ENCODE measurements around the gene PJVK. TPM values are rescaled to one million over a fixed set of nuclear protein-coding genes. Genes with fewer than 3 reads are reported as not detected.

Gene PJVK
- total RNA-seq, 1 experiment from 2014 or later = 2.6 TPM

GRCh38 chr2:178429336-178429735 lies 21.8 kb upstream of the PJVK start:
- H3K27ac ChIP-seq (ENCODE audit: low read depth, low read length) = no peak overlapping the region
- H3K4me2 ChIP-seq (ENCODE audit: low read length) = no peak overlapping the region
- RAD21 ChIA-PET (ENCODE audit: low non-redundant PET in 1 of 2, low total read pairs in 2 of 2, uncharacterized antibody in 2 of 2, unreplicated experiment in 2 of 2) = no interaction called here
- CTCF ChIA-PET = interaction anchor here (2.3 kb wide), 1 partner anchor 15 kb away, joined by 9 read pairs; no protein-coding TSS in a partner anchor
- ATAC-seq (no peak), DNase-seq (ENCODE audit: low read depth, low spot score) (no peak)
- no peak for TF ChIP-seq FOSL1 (IDR thresholded peaks at IDR 0.05; ENCODE audit: low read depth)
- TF ChIP-seq POLR2A (IDR thresholded peaks at IDR 0.05; ENCODE audit: borderline replicate concordance, extremely low read depth, insufficient read depth, insufficient read length) = no peak
- TF ChIP-seq, protein P1, sequence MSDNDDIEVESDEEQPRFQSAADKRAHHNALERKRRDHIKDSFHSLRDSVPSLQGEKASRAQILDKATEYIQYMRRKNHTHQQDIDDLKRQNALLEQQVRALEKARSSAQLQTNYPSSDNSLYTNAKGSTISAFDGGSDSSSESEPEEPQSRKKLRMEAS (IDR thresholded peaks at IDR 0.05) = no peak
- TF ChIP-seq ZNF274 (IDR thresholded peaks at IDR 0.05; ENCODE audit: low read depth, low read length) = no peak
- no peak for TF ChIP-seq JUND (IDR thresholded peaks at IDR 0.05)
- no peak for TF ChIP-seq SRF (IDR thresholded peaks at IDR 0.05; ENCODE audit: low read depth)
- TF ChIP-seq ZFX (IDR thresholded peaks at IDR 0.05) = no peak
- TF ChIP-seq CBX3 (IDR thresholded peaks at IDR 0.05; ENCODE audit: low read depth) = no peak
- TF ChIP-seq ATF3 (IDR thresholded peaks at IDR 0.05) = no peak
- no peak for TF ChIP-seq CTCF (IDR thresholded peaks at IDR 0.05 in 2 of 3, conservative IDR thresholded peaks at IDR 0.05 in 1 of 3; ENCODE audit: borderline replicate concordance in 1 of 3, insufficient read depth in 1 of 3, low read depth in 2 of 3, low read length in 2 of 3)
- TF ChIP-seq, protein P2, sequence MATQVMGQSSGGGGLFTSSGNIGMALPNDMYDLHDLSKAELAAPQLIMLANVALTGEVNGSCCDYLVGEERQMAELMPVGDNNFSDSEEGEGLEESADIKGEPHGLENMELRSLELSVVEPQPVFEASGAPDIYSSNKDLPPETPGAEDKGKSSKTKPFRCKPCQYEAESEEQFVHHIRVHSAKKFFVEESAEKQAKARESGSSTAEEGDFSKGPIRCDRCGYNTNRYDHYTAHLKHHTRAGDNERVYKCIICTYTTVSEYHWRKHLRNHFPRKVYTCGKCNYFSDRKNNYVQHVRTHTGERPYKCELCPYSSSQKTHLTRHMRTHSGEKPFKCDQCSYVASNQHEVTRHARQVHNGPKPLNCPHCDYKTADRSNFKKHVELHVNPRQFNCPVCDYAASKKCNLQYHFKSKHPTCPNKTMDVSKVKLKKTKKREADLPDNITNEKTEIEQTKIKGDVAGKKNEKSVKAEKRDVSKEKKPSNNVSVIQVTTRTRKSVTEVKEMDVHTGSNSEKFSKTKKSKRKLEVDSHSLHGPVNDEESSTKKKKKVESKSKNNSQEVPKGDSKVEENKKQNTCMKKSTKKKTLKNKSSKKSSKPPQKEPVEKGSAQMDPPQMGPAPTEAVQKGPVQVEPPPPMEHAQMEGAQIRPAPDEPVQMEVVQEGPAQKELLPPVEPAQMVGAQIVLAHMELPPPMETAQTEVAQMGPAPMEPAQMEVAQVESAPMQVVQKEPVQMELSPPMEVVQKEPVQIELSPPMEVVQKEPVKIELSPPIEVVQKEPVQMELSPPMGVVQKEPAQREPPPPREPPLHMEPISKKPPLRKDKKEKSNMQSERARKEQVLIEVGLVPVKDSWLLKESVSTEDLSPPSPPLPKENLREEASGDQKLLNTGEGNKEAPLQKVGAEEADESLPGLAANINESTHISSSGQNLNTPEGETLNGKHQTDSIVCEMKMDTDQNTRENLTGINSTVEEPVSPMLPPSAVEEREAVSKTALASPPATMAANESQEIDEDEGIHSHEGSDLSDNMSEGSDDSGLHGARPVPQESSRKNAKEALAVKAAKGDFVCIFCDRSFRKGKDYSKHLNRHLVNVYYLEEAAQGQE (IDR thresholded peaks at IDR 0.05; ENCODE audit: low read depth) = no peak
- TF ChIP-seq EZH2 (IDR thresholded peaks at IDR 0.05) = no peak
- no peak for TF ChIP-seq YY1 (IDR thresholded peaks at IDR 0.05; ENCODE audit: extremely low read depth, insufficient replicate concordance, low read depth, low read length)
- no peak for TF ChIP-seq POLR2AphosphoS5 (IDR thresholded peaks at IDR 0.05; ENCODE audit: low read depth, low read length)
- no peak for TF ChIP-seq EZH2phosphoT487 (IDR thresholded peaks at IDR 0.05; ENCODE audit: borderline replicate concordance)
- no peak for TF ChIP-seq SP1 (IDR thresholded peaks at IDR 0.05; ENCODE audit: low read depth)
- no peak for TF ChIP-seq CEBPB (IDR thresholded peaks at IDR 0.05; ENCODE audit: low read depth)
- intact Hi-C loops (cut with micrococcal nuclease) = no loop called here
- no peak overlapping the region for H2AFZ ChIP-seq (ENCODE audit: low read depth, low read length, poor library complexity, severe bottlenecking)
- no TSS peak for BruUV-seq (replicated peaks)
- no peak overlapping the region for H3K4me3 ChIP-seq (replicated peaks in 1 of 2; ENCODE audit: low read depth in 1 of 2, low read length in 2 of 2)
- H3K27me3 ChIP-seq (ENCODE audit: insufficient read depth, low read length) = no peaks in the 10 kb centered on the region
- H3K9me3 ChIP-seq (ENCODE audit: control insufficient read depth in 1 of 2, insufficient read depth in 1 of 2, low read depth in 1 of 2, low read length in 2 of 2) = no peaks in the 10 kb centered on the region
- no peaks in the 10 kb centered on the region for H3K79me2 ChIP-seq (ENCODE audit: insufficient read depth, low read length)
- POLR2A ChIA-PET = no interaction called here
- H3K9me2 ChIP-seq (ENCODE audit: insufficient read depth) = no peaks in the 10 kb centered on the region
- no peak overlapping the region for H3K9ac ChIP-seq (ENCODE audit: low read length)
- H4K20me1 ChIP-seq (ENCODE audit: insufficient read depth) = no peaks in the 10 kb centered on the region
- H3K36me3 ChIP-seq (ENCODE audit: control insufficient read depth in 1 of 2, insufficient read depth in 2 of 2, low read length in 2 of 2) = peaks cover 21 to 27% of the 10 kb centered on the region in 2 experiments
- peaks cover 0 to 5% of the 10 kb centered on the region in 2 experiments; a peak in 1 of 4 replicates for H3K4me1 ChIP-seq (ENCODE audit: control insufficient read depth in 1 of 2, insufficient read depth in 2 of 2, low read length in 2 of 2)
